H9 (cell line): ENCODE results near the gene OSM. TPM values are rescaled to one million over a fixed set of nuclear protein-coding genes. Genes with fewer than 3 reads are reported as not detected.
A peak's percentile ranks its signal among the peaks of the same experiment; 100 is the strongest.

Source experiments
- DNase-seq: peaks from one replicate; pipeline ENCODE4 v3.0.0-alpha.2; 2017
- H2AFZ ChIP-seq: one replicate; pipeline ENCODE4 v1.6.1; 2013; ENCODE audit warnings: mild to moderate bottlenecking, low read length, control low read depth, moderate library complexity
- H2AK5ac ChIP-seq: 2 replicates; pipeline ENCODE4 v1.6.1; 2013; ENCODE audit warnings: low read length, control low read depth, mixed read lengths; ENCODE audit not compliant: insufficient read length
- H2BK120ac ChIP-seq: one replicate; pipeline ENCODE4 v1.6.1; 2013; ENCODE audit warnings: low read depth, mild to moderate bottlenecking, low read length, control low read depth, inconsistent platforms; ENCODE audit not compliant: poor library complexity, severe bottlenecking
- H2BK12ac ChIP-seq: 2 replicates; pipeline ENCODE4 v1.6.1; 2013; ENCODE audit warnings: low read length, control low read depth, mixed read lengths, low read depth; ENCODE audit not compliant: insufficient read length
- H2BK15ac ChIP-seq: 2 replicates; pipeline ENCODE4 v1.6.1; 2013; ENCODE audit warnings: low read depth, low read length, control low read depth
- H2BK20ac ChIP-seq: one replicate; pipeline ENCODE4 v1.6.1; 2013; ENCODE audit warnings: low read depth, mild to moderate bottlenecking, low read length, control low read depth, inconsistent platforms; ENCODE audit not compliant: poor library complexity, severe bottlenecking
- H2BK5ac ChIP-seq: 2 replicates; pipeline ENCODE4 v1.6.1; 2013; ENCODE audit warnings: low read length, control low read depth, mixed read lengths; ENCODE audit not compliant: insufficient read length
- H3K14ac ChIP-seq: 2 replicates; pipeline ENCODE4 v1.6.1; 2013; ENCODE audit warnings: low read length, control low read depth; ENCODE audit not compliant: insufficient read depth
- H3K18ac ChIP-seq: 2 replicates; pipeline ENCODE4 v1.6.1; 2013; ENCODE audit warnings: low read depth, mild to moderate bottlenecking, mixed read lengths, low read length, control low read depth; ENCODE audit not compliant: insufficient read length
- H3K23ac ChIP-seq: 2 replicates; pipeline ENCODE4 v1.6.1; 2013; ENCODE audit warnings: low read length, control low read depth, mixed read lengths, low read depth; ENCODE audit not compliant: insufficient read length
- H3K23me2 ChIP-seq: 2 replicates; pipeline ENCODE4 v1.6.1; 2013; ENCODE audit warnings: low read depth, mild to moderate bottlenecking, mixed read lengths, low read length, control low read depth; ENCODE audit not compliant: insufficient read length, poor library complexity, severe bottlenecking
- H3K27ac ChIP-seq: 2 replicates; pipeline ENCODE4 v1.5.1; 2013; ENCODE audit warnings: low read length, control low read depth, mixed read lengths, low read depth; ENCODE audit not compliant: insufficient read length
- H3K27me3 ChIP-seq: 2 replicates; pipeline ENCODE4 v1.6.1; 2013; ENCODE audit warnings: low read length, control low read depth, inconsistent platforms; ENCODE audit not compliant: insufficient read depth
- H3K4ac ChIP-seq: 2 replicates; pipeline ENCODE4 v1.6.1; 2013; ENCODE audit warnings: low read depth, mild to moderate bottlenecking, control low read depth, inconsistent platforms, low read length, moderate library complexity
- H3K4me1 ChIP-seq: 2 replicates; pipeline ENCODE4 v1.6.1; 2013; ENCODE audit warnings: low read length, control low read depth, inconsistent platforms; ENCODE audit not compliant: insufficient read depth
- H3K4me2 ChIP-seq: 2 replicates; pipeline ENCODE4 v1.6.1; 2013; ENCODE audit warnings: low read length, control low read depth, mixed read lengths; ENCODE audit not compliant: insufficient read length, insufficient read depth
- H3K56ac ChIP-seq: 2 replicates; pipeline ENCODE4 v1.6.1; 2013; ENCODE audit warnings: low read depth, mild to moderate bottlenecking, mixed read lengths, low read length, control low read depth; ENCODE audit not compliant: insufficient read length
- H3K79me1 ChIP-seq: 2 replicates; pipeline ENCODE4 v1.6.1; 2013; ENCODE audit warnings: low read depth, mild to moderate bottlenecking, moderate library complexity, low read length, control low read depth, inconsistent platforms; ENCODE audit not compliant: insufficient read depth, poor library complexity, severe bottlenecking
- H3K79me2 ChIP-seq: 2 replicates; pipeline ENCODE4 v1.6.1; 2013; ENCODE audit warnings: low read length, control low read depth, inconsistent platforms; ENCODE audit not compliant: insufficient read depth
- H3K9ac ChIP-seq: 2 replicates; pipeline ENCODE4 v1.6.1; 2013; ENCODE audit warnings: low read length, control low read depth, mixed read lengths; ENCODE audit not compliant: insufficient read length; ENCODE audit errors: extremely low read depth
- H3K9me3 ChIP-seq: one replicate; pipeline ENCODE4 v1.6.1; 2013; ENCODE audit warnings: low read depth, low read length, inconsistent platforms; ENCODE audit not compliant: control insufficient read depth
- H3T11ph ChIP-seq: one replicate; pipeline ENCODE4 v1.6.1; 2013; ENCODE audit warnings: mild to moderate bottlenecking, low read length, control low read depth, inconsistent platforms
- H4K20me1 ChIP-seq: one replicate; pipeline ENCODE4 v1.6.1; 2013; ENCODE audit not compliant: control insufficient read depth, insufficient read length, insufficient read depth
- H4K5ac ChIP-seq: 2 replicates; pipeline ENCODE4 v1.6.1; 2013; ENCODE audit warnings: low read depth, mild to moderate bottlenecking, mixed read lengths, low read length, control low read depth; ENCODE audit not compliant: insufficient read length
- H4K8ac ChIP-seq: replicated peaks from 2 replicates; pipeline ENCODE4 v1.6.1; 2013; ENCODE audit warnings: low read length, control low read depth, mixed read lengths, low read depth; ENCODE audit not compliant: insufficient read length
- H4K91ac ChIP-seq: 2 replicates; pipeline ENCODE4 v1.6.1; 2013; ENCODE audit warnings: low read depth, mild to moderate bottlenecking, moderate library complexity, mixed read lengths, low read length, control low read depth; ENCODE audit not compliant: insufficient read length
- H3K27ac Mint-ChIP-seq, 3 experiments: 2 replicates in 2 of 3; 3 replicates in 1 of 3; pipeline ENCODE4 v1.8.0; 2020 to 2021; ENCODE audit warnings: mixed read lengths in 3 of 3, mild to moderate bottlenecking in 1 of 3, moderate library complexity in 1 of 3
- H3K27me3 Mint-ChIP-seq: 2 replicates; pipeline ENCODE4 v1.8.0; 2021; ENCODE audit warnings: low read depth, mild to moderate bottlenecking, moderate library complexity, mixed read lengths
- H3K36me3 Mint-ChIP-seq, 3 experiments: 2 replicates in 2 of 3; 3 replicates in 1 of 3; pipeline ENCODE4 v1.8.0; 2020 to 2021; ENCODE audit warnings: low read depth in 3 of 3, mixed read lengths in 3 of 3; ENCODE audit not compliant: insufficient read depth in 1 of 3
- H3K4me1 Mint-ChIP-seq, 2 experiments: 2 replicates each; pipeline ENCODE4 v1.8.0; 2020; ENCODE audit warnings: mixed read lengths in 2 of 2
- H3K4me3 Mint-ChIP-seq, 2 experiments: 2 replicates in 1 of 2; 3 replicates in 1 of 2; pipeline ENCODE4 v1.8.0; 2020 to 2021; ENCODE audit warnings: mild to moderate bottlenecking in 2 of 2, mixed read lengths in 2 of 2, moderate library complexity in 1 of 2
- H3K9me3 Mint-ChIP-seq, 2 experiments: 2 replicates in 1 of 2; 3 replicates in 1 of 2; pipeline ENCODE4 v1.8.0; 2020; ENCODE audit warnings: mild to moderate bottlenecking in 2 of 2, mixed read lengths in 2 of 2, moderate library complexity in 1 of 2
- WGBS: extraction: QIAGEN DNeasy Blood & Tissue Kit; methylation state at CpG from one replicate; pipeline ENCODE4 v1.1.7; 2013; ENCODE audit warnings: missing lambda C conversion rate, low lambda C conversion rate, mixed read lengths; ENCODE audit not compliant: insufficient read length; ENCODE audit errors: extremely low coverage; 5-methylcytosine and 5-hydroxymethylcytosine counted together
- total RNA-seq: library from RNA; stranded (reverse); gene quantifications from 2 replicates; pipeline ENCODE4 v1.2.1, GENCODE V29; 2021
- TF ChIP-seq, protein P1 (sequence below): fragments of 200-600 bp; sonication (generic); conservative IDR thresholded peaks from 3 replicates; pipeline ENCODE4 v1.8.0; 2021; ENCODE audit warnings: antibody characterized with exemption, mild to moderate bottlenecking

The OSM gene
- total RNA-seq, 1 experiment from 2014 or later = not detected

DNA sequence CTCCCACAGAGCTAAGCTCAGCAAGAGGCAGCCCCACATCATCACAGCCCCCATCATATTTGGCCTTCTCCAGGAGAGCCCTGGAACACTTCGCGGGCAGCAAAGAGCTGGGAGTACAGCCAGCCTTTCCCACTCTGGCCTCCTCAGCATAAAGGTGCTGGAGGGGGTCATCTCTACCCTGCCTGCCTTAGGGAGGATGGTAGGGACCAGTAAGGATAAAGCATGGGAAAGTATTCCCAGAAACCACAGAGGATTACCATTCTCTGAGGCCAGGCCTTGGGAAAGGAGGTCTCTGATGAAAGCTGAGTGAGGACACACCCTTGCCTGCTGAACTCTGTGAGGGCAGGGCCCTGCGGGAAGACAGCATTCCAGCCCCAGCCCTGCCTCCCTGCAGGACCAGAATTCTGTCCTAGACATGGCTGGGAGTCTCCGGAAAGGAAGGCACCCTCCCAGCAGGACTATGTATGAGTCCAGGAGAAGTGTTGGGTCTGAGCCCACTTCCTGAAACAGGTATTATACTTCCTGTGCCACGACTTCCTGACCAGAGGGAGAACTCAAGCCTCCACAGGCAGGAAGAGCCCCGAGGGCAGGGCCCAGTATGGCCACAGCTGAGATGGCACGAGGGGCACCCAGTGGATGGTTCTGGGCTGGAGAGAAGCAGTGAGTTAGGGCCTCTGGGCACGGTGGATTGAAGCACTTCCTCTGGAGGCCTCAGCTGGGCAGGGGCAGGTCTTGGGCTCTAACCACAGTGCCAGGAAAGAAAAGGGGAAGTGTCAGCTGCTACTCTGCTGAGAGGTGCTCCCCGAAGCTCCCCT is 35.6 kb upstream of the OSM start:
- no peak overlapping the region for H2AFZ ChIP-seq
- TF ChIP-seq, protein P1, sequence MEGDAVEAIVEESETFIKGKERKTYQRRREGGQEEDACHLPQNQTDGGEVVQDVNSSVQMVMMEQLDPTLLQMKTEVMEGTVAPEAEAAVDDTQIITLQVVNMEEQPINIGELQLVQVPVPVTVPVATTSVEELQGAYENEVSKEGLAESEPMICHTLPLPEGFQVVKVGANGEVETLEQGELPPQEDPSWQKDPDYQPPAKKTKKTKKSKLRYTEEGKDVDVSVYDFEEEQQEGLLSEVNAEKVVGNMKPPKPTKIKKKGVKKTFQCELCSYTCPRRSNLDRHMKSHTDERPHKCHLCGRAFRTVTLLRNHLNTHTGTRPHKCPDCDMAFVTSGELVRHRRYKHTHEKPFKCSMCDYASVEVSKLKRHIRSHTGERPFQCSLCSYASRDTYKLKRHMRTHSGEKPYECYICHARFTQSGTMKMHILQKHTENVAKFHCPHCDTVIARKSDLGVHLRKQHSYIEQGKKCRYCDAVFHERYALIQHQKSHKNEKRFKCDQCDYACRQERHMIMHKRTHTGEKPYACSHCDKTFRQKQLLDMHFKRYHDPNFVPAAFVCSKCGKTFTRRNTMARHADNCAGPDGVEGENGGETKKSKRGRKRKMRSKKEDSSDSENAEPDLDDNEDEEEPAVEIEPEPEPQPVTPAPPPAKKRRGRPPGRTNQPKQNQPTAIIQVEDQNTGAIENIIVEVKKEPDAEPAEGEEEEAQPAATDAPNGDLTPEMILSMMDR = no peak
- H3K23ac ChIP-seq = no peak overlapping the region
- H2BK20ac ChIP-seq = no peak overlapping the region
- H3T11ph ChIP-seq = no peak overlapping the region
- Mint-ChIP-seq H3K36me3 (peaks cover 0 to 6% (median 0%) of the 10 kb centered on the region in 3 experiments; a peak in 1 of 7 replicates), H3K27me3 (no peaks in the 10 kb centered on the region; the same call in 1 of the 2 replicates), H3K9me3 (peaks cover 0 to 1% of the 10 kb centered on the region in 2 experiments; a peak in 1 of 5 replicates), H3K4me3 (no peak overlapping the region), H3K27ac (peak overlapping the region; percentile 46 to 75 (median 73); a peak in 4 of 7 replicates), H3K4me1 (peaks cover 4 to 8% of the 10 kb centered on the region in 2 experiments; a peak in 3 of 4 replicates)
- no peak for DNase-seq
- H3K56ac ChIP-seq = no peak overlapping the region
- H3K9ac ChIP-seq = no peak overlapping the region
- H2BK5ac ChIP-seq = no peak overlapping the region
- no peak overlapping the region for H2BK120ac ChIP-seq
- H4K5ac ChIP-seq = no peak overlapping the region
- H3K27me3 ChIP-seq = no peaks in the 10 kb centered on the region
- no peak overlapping the region for H2AK5ac ChIP-seq
- no peak overlapping the region for H2BK12ac ChIP-seq
- WGBS = no CpG with 5 or more reads among the region's 9 CpGs
- H3K27ac ChIP-seq = no peak overlapping the region
- H4K91ac ChIP-seq = no peak overlapping the region
- no peak overlapping the region for H4K8ac ChIP-seq
- no peaks in the 10 kb centered on the region for H3K79me1 ChIP-seq
- no peaks in the 10 kb centered on the region for H4K20me1 ChIP-seq
- H3K14ac ChIP-seq = no peak overlapping the region
- no peak overlapping the region for H2BK15ac ChIP-seq
- H3K4ac ChIP-seq = no peak overlapping the region
- no peak overlapping the region for H3K18ac ChIP-seq
- no peaks in the 10 kb centered on the region for H3K9me3 ChIP-seq
- H3K79me2 ChIP-seq = no peaks in the 10 kb centered on the region
- H3K4me1 ChIP-seq = no peaks in the 10 kb centered on the region
- H3K23me2 ChIP-seq = no peaks in the 10 kb centered on the region
- no peak overlapping the region for H3K4me2 ChIP-seq
